HCT116 (cell line): ENCODE measurements around the gene ACKR4. TPM values are rescaled to one million over a fixed set of nuclear protein-coding genes. Genes with fewer than 3 reads are reported as not detected.

ENCODE experiments used
- ATAC-seq: fragments of 200-7000 bp; cut with Tn5 transposase; 2 replicates; pipeline ENCODE4 v1.9.1; 2020; ENCODE audit warnings: mild to moderate bottlenecking, moderate library complexity
- BruUV-seq: library from RNA; stranded (reverse); fragments of 400-500 nt; replicated peaks from 2 replicates; lab custom pipeline; 2021; lab: Mats Ljungman, UMichigan
- CTCF ChIA-PET: fragments of 300-600 bp; sonication (Branson Sonifier 250); formaldehyde crosslinking; loops from one replicate; lab custom pipeline; 2021; ENCODE audit warnings: antibody characterized with exemption; lab: Charles Lee
- POLR2A ChIA-PET: fragments of 300-600, 350-600 bp; sonication (Branson Sonifier 250); formaldehyde crosslinking; loops from one replicate; lab custom pipeline; 2021; ENCODE audit warnings: antibody characterized with exemption; lab: Charles Lee
- RAD21 ChIA-PET, 2 experiments: fragments of 300-600 bp; sonication (Branson Sonifier 250); formaldehyde crosslinking; loops; one replicate each; lab custom pipeline; 2023; ENCODE audit warnings: low total read pairs in 2 of 2; ENCODE audit not compliant: uncharacterized antibody in 2 of 2, unreplicated experiment in 2 of 2, low non-redundant PET in 1 of 2; lab: Charles Lee
- DNase-seq: peaks from one replicate; pipeline ENCODE4 v3.0.0-alpha.2; 2010; ENCODE audit warnings: low read depth, low spot score
- H2AFZ ChIP-seq: fragments of 200-600 bp; shearing (Covaris generic), sonication (generic); 2 replicates; pipeline ENCODE4 v1.6.1; 2017; ENCODE audit warnings: low read depth, mixed run types, mixed read lengths, antibody characterized with exemption, low read length; ENCODE audit not compliant: poor library complexity, severe bottlenecking
- H3K27ac ChIP-seq: 2 replicates; pipeline ENCODE4 v1.5.1; 2012; ENCODE audit warnings: low read depth, low read length
- H3K27me3 ChIP-seq: fragments of 200-600 bp; sonication (generic); 2 replicates; pipeline ENCODE4 v1.6.1; 2016; ENCODE audit warnings: mixed run types, low read length, mixed read lengths; ENCODE audit not compliant: insufficient read depth
- H3K36me3 ChIP-seq, 2 experiments: fragments of 200-500 bp in 1 of 2; fragments of 200-600 bp in 1 of 2; sonication (Bioruptor generic) in 1 of 2; sonication (generic) in 1 of 2; 2 replicates each; pipeline versions ENCODE4 v1.5.1 to v1.6.1; 2014 to 2016; ENCODE audit warnings: low read length in 2 of 2, inconsistent platforms in 1 of 2, mixed read lengths in 1 of 2, mixed run types in 1 of 2; ENCODE audit not compliant: insufficient read depth in 2 of 2, control insufficient read depth in 1 of 2
- H3K4me1 ChIP-seq, 2 experiments: fragments of 200-600 bp in 1 of 2; sonication (generic) in 1 of 2; 2 replicates each; pipeline versions ENCODE4 v1.5.1 to v1.6.1; 2012 to 2017; ENCODE audit warnings: low read length in 2 of 2, inconsistent platforms in 1 of 2, mild to moderate bottlenecking in 1 of 2, mixed read lengths in 1 of 2, mixed run types in 1 of 2, moderate library complexity in 1 of 2; ENCODE audit not compliant: insufficient read depth in 2 of 2, control insufficient read depth in 1 of 2
- H3K4me2 ChIP-seq: fragments of 200-600 bp; sonication (generic); 2 replicates; pipeline ENCODE4 v1.6.1; 2017; ENCODE audit warnings: mixed run types, low read length, mixed read lengths
- H3K4me3 ChIP-seq, 2 experiments: fragments of 200-600 bp in 1 of 2; sonication (generic) in 1 of 2; replicated peaks in 1 of 2; 2 replicates each; pipeline ENCODE4 v1.5.1; 2011 to 2016; ENCODE audit warnings: low read length in 2 of 2, control low read depth in 1 of 2, low read depth in 1 of 2, mild to moderate bottlenecking in 1 of 2, mixed read lengths in 1 of 2, mixed run types in 1 of 2
- H3K79me2 ChIP-seq: fragments of 200-600 bp; sonication (generic); 2 replicates; pipeline ENCODE4 v1.6.1; 2017; ENCODE audit warnings: mild to moderate bottlenecking, mixed run types, low read length, moderate library complexity, mixed read lengths; ENCODE audit not compliant: insufficient read depth
- H3K9ac ChIP-seq: fragments of 200-600 bp; sonication (generic); 2 replicates; pipeline ENCODE4 v1.6.1; 2016; ENCODE audit warnings: low read length, mixed read lengths
- H3K9me2 ChIP-seq: fragments of 200-600 bp; sonication (generic), shearing (Covaris generic); 2 replicates; pipeline ENCODE4 v1.6.1; 2017; ENCODE audit warnings: mixed run types, mild to moderate bottlenecking, moderate library complexity; ENCODE audit not compliant: insufficient read depth
- H3K9me3 ChIP-seq, 2 experiments: fragments of 200-500 bp in 1 of 2; fragments of 200-600 bp in 1 of 2; sonication (Bioruptor generic) in 1 of 2; sonication (generic) in 1 of 2; 2 replicates each; pipeline ENCODE4 v1.6.1; 2014 to 2017; ENCODE audit warnings: low read length in 2 of 2, mixed read lengths in 2 of 2, inconsistent platforms in 1 of 2, low read depth in 1 of 2, mild to moderate bottlenecking in 1 of 2, mixed run types in 1 of 2, moderate library complexity in 1 of 2; ENCODE audit not compliant: control insufficient read depth in 1 of 2, insufficient read depth in 1 of 2
- H4K20me1 ChIP-seq: fragments of 200-600 bp; sonication (generic), shearing (Covaris generic); 2 replicates; pipeline ENCODE4 v1.6.1; 2017; ENCODE audit warnings: mixed run types, mild to moderate bottlenecking, moderate library complexity; ENCODE audit not compliant: insufficient read depth
- CBX3 ChIP-seq: IDR thresholded peaks from 2 replicates; pipeline ENCODE4 v1.6.1; 2012; ENCODE audit warnings: low read depth
- CEBPB ChIP-seq: IDR thresholded peaks from 2 replicates; pipeline ENCODE4 v1.6.1; 2012; ENCODE audit warnings: low read depth
- CTCF ChIP-seq, 3 experiments: fragments of 200-600 bp in 1 of 3; sonication (generic) in 1 of 3; IDR thresholded peaks in 2 of 3; conservative IDR thresholded peaks in 1 of 3; 2 replicates each; pipeline ENCODE4 v1.5.1; 2012 to 2017; ENCODE audit warnings: low read depth in 2 of 3, low read length in 2 of 3, antibody characterized with exemption in 1 of 3, borderline replicate concordance in 1 of 3, control low read depth in 1 of 3, mild to moderate bottlenecking in 1 of 3, mixed read lengths in 1 of 3, mixed run types in 1 of 3, moderate library complexity in 1 of 3; ENCODE audit not compliant: insufficient read depth in 1 of 3
- EGR1 ChIP-seq: IDR thresholded peaks from 2 replicates; pipeline ENCODE4 v1.6.1; 2012; ENCODE audit warnings: low read depth
- EZH2 ChIP-seq: fragments of 200-600 bp; sonication (generic); IDR thresholded peaks from 2 replicates; pipeline ENCODE4 v1.6.1; 2017; ENCODE audit warnings: antibody characterized with exemption, mixed run types
- FOSL1 ChIP-seq: IDR thresholded peaks from 2 replicates; pipeline ENCODE4 v1.6.1; 2012; ENCODE audit warnings: low read depth
- JUND ChIP-seq: IDR thresholded peaks from 2 replicates; pipeline ENCODE4 v1.6.1; 2012
- MAX ChIP-seq: IDR thresholded peaks from 2 replicates; pipeline ENCODE4 v1.6.1; 2012
- RAD21 ChIP-seq: IDR thresholded peaks from 2 replicates; pipeline ENCODE4 v1.6.1; 2012; ENCODE audit warnings: low read depth, mild to moderate bottlenecking
- REST ChIP-seq: IDR thresholded peaks from 2 replicates; pipeline ENCODE4 v1.6.1; 2012; ENCODE audit warnings: low read depth
- SIN3A ChIP-seq: IDR thresholded peaks from 2 replicates; pipeline ENCODE4 v1.6.1; 2012; ENCODE audit warnings: low read depth
- SP1 ChIP-seq: IDR thresholded peaks from 2 replicates; pipeline ENCODE4 v1.6.1; 2012; ENCODE audit warnings: low read depth
- TCF7L2 ChIP-seq: IDR thresholded peaks from 2 replicates; pipeline ENCODE4 v1.7.0; 2011; ENCODE audit warnings: borderline replicate concordance, inconsistent platforms; ENCODE audit not compliant: insufficient read depth, insufficient read length; ENCODE audit errors: extremely low read depth
- YY1 ChIP-seq: IDR thresholded peaks from 2 replicates; pipeline ENCODE4 v1.6.1; 2011; ENCODE audit warnings: low read length, low read depth, moderate library complexity, mild to moderate bottlenecking; ENCODE audit not compliant: insufficient replicate concordance; ENCODE audit errors: extremely low read depth
- ZFX ChIP-seq: fragments of 450-650 bp; IDR thresholded peaks from 2 replicates; pipeline ENCODE4 v1.6.1; 2017
- intact Hi-C: fragments of 100-400 bp; cut with micrococcal nuclease; formaldehyde crosslinking; loops from 2 replicates; pipeline ENCODE4 v1.10.0; 2022
- total RNA-seq: library from RNA; stranded (reverse); gene quantifications from one replicate; pipeline ENCODE4 v1.2.1, GENCODE V29; 2021; ENCODE audit not compliant: unreplicated experiment

Gene ACKR4
- total RNA-seq, 1 experiment from 2014 or later, result 0.12 TPM

- no peaks in the 10 kb centered on the region for H3K9me2 ChIP-seq
- H3K4me3 ChIP-seq, result no peak overlapping the region
- DNase-seq (no peak), ATAC-seq (no peak)
- H3K4me2 ChIP-seq, result no peak overlapping the region
- intact Hi-C loops, result no loop called here
- ChIA-PET POLR2A (no interaction called here), RAD21 (no interaction called here), CTCF (no interaction called here)
- TF ChIP-seq CBX3 (no peak), EGR1 (no peak), SP1 (no peak), EZH2 (no peak), MAX (no peak), CTCF (IDR thresholded peaks at IDR 0.05 in 2 of 3, conservative IDR thresholded peaks at IDR 0.05 in 1 of 3; ENCODE audit: borderline replicate concordance in 1 of 3, insufficient read depth in 1 of 3, low read depth in 2 of 3, low read length in 2 of 3) (no peak), RAD21 (no peak), YY1 (no peak), TCF7L2 (no peak), ZFX (no peak), FOSL1 (no peak), SIN3A (no peak), CEBPB (no peak), JUND (no peak), REST (no peak)
- no peak overlapping the region for H3K9ac ChIP-seq
- no TSS peak for BruUV-seq
- no peaks in the 10 kb centered on the region for H3K79me2 ChIP-seq
- 0 out of 4 replicates have a peak, but pooled peaks cover 0 to 3% of the 10 kb centered on the region in 2 experiments for H3K36me3 ChIP-seq
- no peak overlapping the region for H3K27ac ChIP-seq
- H3K4me1 ChIP-seq, result no peaks in the 10 kb centered on the region
- no peak overlapping the region for H2AFZ ChIP-seq
- H3K27me3 ChIP-seq, result no peaks in the 10 kb centered on the region
- no peaks in the 10 kb centered on the region for H3K9me3 ChIP-seq
- H4K20me1 ChIP-seq, result no peaks in the 10 kb centered on the region
Measured at GRCh38 chr3:132615881-132616280, 18.8 kb downstream of the ACKR4 start.
